ENCODE data around the gene KIF12. TPM values are rescaled to one million over a fixed set of nuclear protein-coding genes. Genes with fewer than 3 reads are reported as not detected.

The KIF12 gene
- 1.1 and 1.5 TPM in 2 replicates for total RNA-seq (2014; rRNA removed; shearing (Covaris generic))

GRCh38 chr9:114098936-114099668, at the start of gene KIF12:
TSS of gene KIF12 (minus strand) at chr9:114099292. CDS start at chr9:114099276, 16 bp downstream.

GRCh38 chr9:114078021-114078780, 20.9 kb downstream of the KIF12 start, which contains the start of gene AMBP:
TSS of gene AMBP (minus strand) at chr9:114078300. CDS start at chr9:114078209, 91 bp downstream.

Other genes with a start within 250 kb of the KIF12 start
- gene ZNF618, start 223.0 kb downstream of the KIF12 start, total RNA-seq (2014; rRNA removed; shearing (Covaris generic)) = 2.9 and 3.3 TPM in 2 replicates
- gene AMBP, start 21.0 kb downstream of the KIF12 start, total RNA-seq (2014; rRNA removed; shearing (Covaris generic)) = 0.37 TPM in 1 of 2 replicates, not detected in the other
- gene COL27A1, start 56.2 kb upstream of the KIF12 start, total RNA-seq (2014; rRNA removed; shearing (Covaris generic)) = 14.6 and 15.3 TPM in 2 replicates
- gene ORM1, start 223.8 kb upstream of the KIF12 start, total RNA-seq (2014; rRNA removed; shearing (Covaris generic)) = not detected in 2 replicates
- not detected in 2 replicates for gene ORM2, start 230.6 kb upstream of the KIF12 start, total RNA-seq (2014; rRNA removed; shearing (Covaris generic))